Measurements from ENCODE around the gene PPFIA2.

Gene PPFIA2

DNA sequence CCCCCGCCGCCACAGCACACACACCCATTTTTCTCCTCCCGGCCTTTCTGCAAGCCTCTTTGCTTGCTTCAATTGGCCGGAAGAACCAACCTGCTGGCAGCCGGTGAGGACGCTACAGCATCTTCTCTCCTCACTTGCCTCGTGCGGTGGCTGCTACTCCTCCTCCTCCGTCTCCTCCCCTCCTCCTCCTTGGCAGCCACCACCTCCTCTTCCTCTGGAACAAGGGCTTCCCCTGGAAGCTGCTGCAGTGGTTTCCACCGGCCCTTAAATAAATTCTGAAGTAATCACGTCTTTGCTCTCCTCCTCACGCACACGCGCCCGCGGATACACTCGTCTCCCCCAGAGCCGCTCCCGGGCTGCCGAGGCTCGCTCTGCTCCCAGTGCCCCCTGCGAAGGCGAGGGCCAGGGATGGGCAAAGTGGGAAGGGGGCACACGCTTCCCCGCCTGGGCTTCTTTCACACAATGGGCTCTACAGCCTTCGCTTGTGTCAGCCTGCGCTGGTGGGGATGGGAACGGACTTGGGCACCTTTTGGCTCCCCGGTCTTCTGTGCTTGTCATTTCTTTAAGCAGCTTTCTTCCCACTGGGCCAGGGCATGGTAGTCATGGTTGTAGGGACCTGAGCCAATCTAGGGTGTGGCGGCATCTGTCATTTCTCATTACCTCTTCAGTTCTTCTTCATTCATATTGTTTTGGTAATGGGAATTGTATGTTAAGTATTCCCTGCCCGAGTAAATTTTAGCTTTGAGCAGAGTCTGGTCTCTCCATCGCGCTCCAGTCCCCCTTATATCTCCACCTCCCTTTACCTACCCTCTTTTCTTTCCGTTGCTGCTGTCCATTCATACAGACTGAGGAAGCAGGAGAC is at the start of gene PPFIA2:
Gene PPFIA2, minus strand, starts transcription at position 161 of the 862 bp plus-strand sequence.
- DNase-seq (ENCODE audit: low read depth): no peak

- no peak for DNase-seq (ENCODE audit: low read depth)
Observed at GRCh38 chr12:81800298-81801148, 41.4 kb upstream of the PPFIA2 start.

GRCh38 chr12:81798294-81798693 is 39.1 kb upstream of the PPFIA2 start:
- no peak for DNase-seq (ENCODE audit: low read depth)

- DNase-seq (ENCODE audit: low read depth): no peak
Observed at GRCh38 chr12:81797100-81797499, 38.0 kb upstream of the PPFIA2 start.

DNA sequence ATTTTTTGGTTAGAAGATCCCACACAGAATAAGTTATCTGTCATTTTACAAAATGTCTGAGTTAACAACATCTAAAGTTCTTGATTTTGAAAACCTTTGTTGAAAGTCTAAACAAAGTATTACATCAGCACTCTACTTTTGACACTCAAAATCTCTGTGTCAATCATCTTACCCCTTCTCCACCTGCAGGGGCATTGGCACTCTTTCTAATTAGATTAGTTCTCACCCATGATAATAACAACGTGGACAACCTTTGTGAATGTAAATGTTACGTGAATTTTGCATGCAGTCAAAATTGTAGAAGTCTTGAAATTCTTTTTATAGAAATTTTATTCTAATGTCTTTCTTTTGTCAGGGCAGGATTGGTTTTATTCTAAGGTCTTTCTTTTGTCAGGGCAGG is 33.5 kb upstream of the PPFIA2 start:
- DNase-seq (ENCODE audit: low read depth): no peak

GRCh38 chr12:81779216-81779615 is 20.1 kb upstream of the PPFIA2 start:
- no peak for DNase-seq (ENCODE audit: low read depth)

GRCh38 chr12:81778719-81779118 is 19.6 kb upstream of the PPFIA2 start:
- no peak for DNase-seq (ENCODE audit: low read depth)

DNA sequence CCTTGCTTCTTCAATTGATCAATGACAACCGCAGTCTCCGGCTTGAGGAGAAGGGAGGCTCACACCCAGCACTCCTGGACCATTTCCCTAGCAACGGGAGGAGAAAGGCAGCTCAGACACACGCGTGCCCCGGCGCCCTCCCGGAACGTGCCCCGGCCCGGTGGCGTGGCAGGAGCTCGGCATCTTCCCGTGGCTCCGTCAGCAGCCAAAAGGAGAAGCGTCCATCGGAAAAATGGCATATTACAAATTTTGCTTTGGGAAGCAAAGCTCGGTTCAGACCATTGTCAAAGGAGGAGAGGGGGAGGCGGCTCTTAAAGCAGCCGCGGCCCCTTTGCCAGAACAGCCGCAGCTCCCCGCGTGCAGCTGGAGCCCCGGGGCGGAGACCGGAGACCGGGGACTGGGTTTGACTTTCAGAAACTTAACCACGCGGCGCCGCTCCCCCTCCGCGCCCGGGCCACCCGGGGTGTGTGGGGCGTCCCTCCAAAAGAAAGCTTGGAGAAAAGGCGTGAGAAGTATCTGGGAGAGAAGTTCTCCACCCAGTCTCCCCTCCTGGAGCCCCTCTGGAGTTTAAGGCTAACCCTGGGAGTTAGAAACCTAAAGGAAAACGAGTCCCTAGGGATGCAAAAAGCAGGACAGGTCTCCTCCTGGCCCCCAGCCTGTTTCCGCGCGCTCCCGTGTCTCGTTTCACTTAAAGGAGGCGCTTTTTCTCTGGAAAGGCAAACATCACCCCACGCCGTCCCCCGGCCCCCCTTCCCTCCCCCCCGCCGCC is 545 bp downstream of the PPFIA2 start:
- no peak for DNase-seq (ENCODE audit: low read depth)

DNA sequence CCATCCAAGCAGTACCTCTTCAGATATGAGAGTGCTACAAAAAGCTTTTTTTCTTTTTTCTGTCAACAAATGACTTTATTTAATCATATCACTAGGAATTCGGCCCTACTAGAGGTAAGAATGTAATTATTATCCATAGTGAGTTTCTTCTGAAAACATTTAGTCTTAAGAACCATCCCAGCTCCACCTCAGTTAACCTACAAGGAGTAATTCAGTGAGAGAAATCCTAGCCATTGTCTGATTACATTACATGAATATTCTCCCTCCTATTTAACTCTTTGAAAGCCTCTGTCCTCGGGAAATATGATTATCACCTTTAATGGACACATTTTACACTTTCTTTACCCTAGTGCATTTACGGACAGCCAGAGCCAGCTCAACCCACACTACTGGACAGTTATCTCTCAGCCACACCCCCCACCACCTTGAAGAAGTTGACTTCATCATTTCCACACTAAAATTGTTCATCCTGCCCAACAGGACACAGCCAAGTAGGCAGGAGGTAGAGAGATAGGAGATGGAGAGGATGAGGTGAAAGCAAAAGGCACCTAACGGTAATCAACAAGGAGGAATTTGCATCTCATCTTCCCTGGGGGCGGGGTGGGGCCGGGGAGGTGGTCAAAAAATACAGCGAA is 1.3 kb downstream of the PPFIA2 start:
- DNase-seq (ENCODE audit: low read depth): no peak

DNA sequence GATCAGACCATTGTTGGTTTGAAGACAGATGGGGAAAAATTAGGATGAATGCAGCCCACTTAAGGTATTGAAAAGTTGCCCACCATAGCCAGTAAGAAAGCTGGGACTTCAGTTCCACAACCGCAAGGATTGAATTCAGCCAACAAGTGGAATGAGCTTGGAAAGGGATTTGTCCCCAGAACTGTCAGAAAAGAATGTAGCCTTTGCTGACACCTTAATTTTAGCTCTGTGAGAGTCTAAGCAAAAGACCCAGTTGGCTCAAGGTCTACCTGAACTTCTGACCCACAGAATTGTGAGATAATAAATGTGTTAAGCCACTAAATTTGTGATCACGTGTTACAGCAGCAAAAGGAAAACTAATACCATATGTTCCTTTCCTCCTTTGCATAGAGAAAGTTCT is 29.4 kb downstream of the PPFIA2 start:
- no peak for DNase-seq (ENCODE audit: low read depth)

DNA sequence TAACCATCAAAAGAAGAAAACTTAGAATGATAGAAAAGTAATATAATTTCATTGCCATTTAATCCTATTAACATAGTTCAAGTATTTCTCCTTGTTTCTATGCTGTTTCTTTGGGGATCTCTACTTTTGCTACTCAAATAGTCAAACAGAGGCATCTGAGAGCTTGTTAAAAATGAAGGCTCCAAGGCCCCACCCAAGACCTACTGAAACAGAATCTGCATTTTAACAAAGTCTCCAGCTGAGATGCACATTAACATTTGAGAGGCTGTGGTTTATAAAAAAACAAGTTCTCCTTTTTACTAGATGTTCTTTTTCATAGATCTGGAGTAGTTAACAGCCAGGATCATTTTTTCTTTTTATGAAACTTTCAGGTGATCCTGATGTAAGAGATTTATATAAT is 31.8 kb downstream of the PPFIA2 start:
- DNase-seq (ENCODE audit: low read depth): no peak

DNA sequence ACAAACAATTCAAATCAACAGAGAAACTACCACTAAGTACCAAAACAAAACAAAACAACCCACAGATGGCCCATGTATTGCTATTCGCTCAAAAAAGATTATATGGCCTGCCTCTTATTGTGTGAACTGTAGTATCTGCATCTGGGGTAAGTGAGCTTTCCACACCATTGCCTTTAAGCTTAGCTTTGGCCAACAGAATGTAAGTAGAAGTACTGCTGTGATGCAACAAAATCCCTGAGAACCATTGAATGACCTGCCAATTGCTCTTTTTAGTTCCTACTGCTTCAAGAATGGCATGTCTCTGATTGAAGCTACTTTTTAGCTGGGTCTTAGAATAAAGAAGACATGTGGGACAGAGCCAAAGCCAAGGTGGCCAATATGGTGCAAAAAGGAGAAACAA is 32.5 kb downstream of the PPFIA2 start:
- DNase-seq (ENCODE audit: low read depth): no peak

DNA sequence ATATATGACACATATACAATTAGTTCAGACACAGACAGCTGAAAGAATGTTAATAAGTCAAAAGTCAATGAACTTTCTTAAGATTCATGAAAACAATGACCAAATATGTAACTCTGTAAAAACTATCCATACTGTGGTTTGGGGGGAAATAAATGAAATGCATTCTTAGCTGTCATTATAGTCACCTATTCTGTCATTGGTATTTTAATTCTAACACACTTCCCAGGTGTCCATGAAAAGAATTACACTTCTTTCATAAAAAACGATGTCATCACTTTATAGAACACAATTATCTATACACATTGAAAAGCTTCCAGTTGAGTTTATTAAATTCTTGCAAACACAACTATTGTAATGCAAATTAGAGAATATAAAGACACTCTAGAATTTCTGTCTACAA is 35.8 kb downstream of the PPFIA2 start:
- no peak for DNase-seq (ENCODE audit: low read depth)

DNA sequence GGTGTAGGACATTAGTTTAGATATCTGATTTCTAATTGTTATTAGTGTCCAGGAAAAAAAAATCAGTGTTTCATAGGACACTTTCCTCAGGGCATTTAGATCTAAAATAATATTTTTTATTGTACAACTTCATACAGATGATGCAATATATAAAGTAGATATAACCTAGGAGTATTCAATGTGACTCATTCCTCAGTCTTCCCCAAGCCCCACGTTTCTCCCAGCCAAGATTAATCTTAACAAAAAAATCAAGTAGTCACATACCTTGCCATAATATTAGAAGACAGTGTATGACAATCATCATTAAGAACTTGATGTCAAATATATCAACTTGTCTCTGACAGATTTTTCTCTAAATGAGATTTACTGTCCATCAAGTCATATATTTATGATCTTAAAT is 37.1 kb downstream of the PPFIA2 start:
- peak; percentile 5 for DNase-seq (ENCODE audit: low read depth)

DNA sequence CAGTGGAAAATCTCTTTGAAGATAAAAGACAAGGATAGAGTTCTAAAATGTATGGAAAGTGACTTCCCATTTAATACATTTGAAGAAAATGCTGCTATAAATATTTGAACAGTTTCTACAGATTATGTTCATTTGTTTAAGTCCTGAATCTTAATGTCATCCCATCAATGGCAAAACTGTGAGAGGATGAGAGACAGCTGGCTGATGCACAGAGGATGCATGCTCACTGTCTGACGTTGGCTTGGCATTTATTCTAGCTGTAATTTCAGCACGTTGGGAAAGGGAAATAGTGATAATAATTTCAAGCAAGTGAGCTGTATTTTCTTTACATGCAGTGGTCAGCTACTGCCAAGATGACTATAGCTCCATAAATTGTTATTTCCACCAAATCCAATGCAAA is 40.5 kb downstream of the PPFIA2 start:
- DNase-seq (ENCODE audit: low read depth): no peak

DNA sequence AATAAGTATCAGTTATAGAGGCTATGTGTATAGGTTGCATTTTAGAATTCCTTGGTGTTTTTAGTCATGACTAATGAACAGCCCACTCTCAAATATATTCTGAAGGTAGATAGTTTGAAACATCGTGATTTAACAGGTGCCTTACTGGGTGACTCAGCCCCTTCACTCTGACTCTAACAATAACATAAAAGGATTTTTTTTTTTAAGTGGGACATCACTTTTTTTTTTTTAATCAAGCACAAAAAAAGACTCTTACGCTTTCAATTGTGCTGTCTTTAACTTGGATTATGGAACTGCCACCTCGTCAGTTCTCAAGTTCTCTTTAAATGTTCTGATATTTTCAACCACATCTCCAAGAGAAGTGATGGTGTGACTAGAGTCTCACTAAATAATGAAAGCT is 46.6 kb downstream of the PPFIA2 start:
- DNase-seq (ENCODE audit: low read depth): no peak

GRCh38 chr12:81705586-81705985 is 53.6 kb downstream of the PPFIA2 start:
- no peak for DNase-seq (ENCODE audit: low read depth)

DNA sequence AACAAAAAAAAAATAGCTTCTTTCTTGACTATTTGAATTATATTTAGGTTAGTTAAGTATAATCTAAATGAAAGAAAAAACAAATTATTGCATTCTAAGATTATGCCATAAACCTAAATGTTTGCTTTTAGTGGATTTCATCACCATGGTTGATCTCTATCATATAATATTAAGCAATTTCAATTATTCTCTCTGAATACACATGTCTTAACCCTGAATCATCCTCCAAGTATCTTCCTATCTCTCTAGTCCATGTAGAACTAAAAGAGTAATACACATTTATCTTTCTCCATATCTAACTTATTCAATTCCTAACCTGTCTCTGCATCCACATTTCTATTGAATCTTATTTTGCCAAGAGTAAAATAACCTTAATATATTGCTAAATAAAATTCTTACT is 59.6 kb downstream of the PPFIA2 start:
- no peak for DNase-seq (ENCODE audit: low read depth)

DNA sequence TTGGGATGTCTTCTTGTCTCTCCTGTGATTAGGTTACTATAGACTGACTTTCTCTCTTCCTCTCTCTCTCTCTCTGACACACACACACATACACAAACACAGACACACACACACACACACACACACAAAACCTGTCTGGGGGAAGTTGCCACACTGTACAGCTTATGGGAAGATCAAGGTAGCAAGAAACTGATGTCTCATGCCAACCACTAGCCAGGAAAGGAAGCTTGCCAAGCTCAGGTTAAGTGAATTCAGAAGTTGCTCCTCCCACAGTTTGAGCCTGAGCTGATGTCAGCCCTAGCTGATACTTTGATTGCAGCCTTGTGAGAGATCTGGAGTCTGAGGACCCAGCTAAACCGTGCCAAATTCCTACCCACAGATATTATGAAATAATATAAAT is 67.1 kb downstream of the PPFIA2 start:
- no peak for DNase-seq (ENCODE audit: low read depth)

DNA sequence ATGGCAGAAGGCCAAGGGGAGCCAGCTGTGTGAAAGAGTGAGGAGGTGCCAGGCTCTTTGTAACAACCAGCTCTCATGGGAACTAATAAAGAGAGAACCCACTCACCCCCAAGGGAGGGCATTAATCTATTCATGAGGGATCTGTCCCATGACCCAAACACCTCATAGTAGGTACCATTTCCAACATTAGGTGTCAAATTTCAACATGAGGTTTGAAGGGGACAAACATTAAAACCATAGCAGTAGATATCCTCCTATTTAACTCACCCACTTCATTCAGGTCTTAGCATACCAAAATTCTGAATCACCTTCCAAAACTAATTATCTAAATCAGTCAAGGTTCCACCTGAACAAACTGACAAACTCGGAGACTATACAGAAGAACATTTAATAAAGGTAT is 75.3 kb downstream of the PPFIA2 start:
- DNase-seq (ENCODE audit: low read depth): no peak

DNA sequence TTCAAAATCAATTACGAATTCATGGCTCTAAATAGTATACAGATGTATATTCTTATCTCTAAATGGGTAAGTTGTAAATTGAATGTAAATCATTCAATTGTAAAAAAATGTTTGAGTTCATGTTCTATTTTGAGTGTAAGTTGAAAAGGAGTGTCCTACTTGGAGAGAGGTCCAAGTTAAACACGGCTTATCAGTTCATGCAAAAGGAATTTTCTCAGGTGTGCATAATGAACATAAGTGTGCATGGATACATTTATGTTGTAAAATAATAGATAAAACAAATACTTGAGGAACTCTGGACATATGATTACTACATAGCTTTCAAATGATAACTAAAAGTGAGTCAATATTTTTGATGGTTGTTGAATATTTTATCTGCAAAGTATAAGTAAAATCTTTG is 79.5 kb downstream of the PPFIA2 start:
- DNase-seq (ENCODE audit: low read depth): no peak

DNA sequence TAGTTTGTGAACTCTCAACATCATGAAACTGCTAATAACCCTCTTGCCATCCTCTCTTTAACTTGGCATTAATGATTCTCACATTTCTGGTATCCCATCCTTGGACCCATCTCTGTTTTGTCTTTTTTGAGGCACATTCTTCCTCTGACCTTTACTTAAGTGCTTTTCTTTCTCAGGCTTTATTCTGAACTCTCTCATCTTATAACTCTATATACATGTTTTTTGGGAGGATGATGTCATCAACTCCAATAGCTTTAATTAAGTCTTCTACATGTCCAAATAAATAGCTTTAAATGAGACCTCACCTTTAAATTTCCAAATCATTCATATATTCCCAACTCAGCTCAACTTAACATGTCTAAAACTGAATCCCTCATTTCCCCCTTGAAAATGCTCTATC is 88.4 kb downstream of the PPFIA2 start:
- DNase-seq (ENCODE audit: low read depth): no peak
